ENCODE results near the gene NCAM1. TPM values are rescaled to one million over a fixed set of nuclear protein-coding genes. Genes with fewer than 3 reads are reported as not detected.

The NCAM1 gene
- total and polyA plus RNA-seq, 12 donors = 38.7 to 181 (median 111) TPM

GRCh38 chr11:113247966-113248365 lies 286.7 kb downstream of the NCAM1 start:
- Histone ChIP-seq H3K4me3 (no peak overlapping the region), H3K27me3 (no peaks in the 10 kb centered on the region), H3K36me3 (replicated peaks in 1 of 2) (no peaks in the 10 kb centered on the region), H3K27ac (no peak overlapping the region), H3K4me1 (replicated peaks in 1 of 2) (peaks cover 0 to 4% of the 10 kb centered on the region in 2 donors), H3K9me3 (replicated peaks in 1 of 3) (no peaks in the 10 kb centered on the region)
- TF ChIP-seq CTCF (IDR thresholded peaks at IDR 0.05) (no peak), POLR2A (IDR thresholded peaks at IDR 0.05) (no peak)
- WGBS, 4 donors = 88 to 93% (median 90%) methylated on average over 6 of the region's 6 CpGs
- intact Hi-C loops (cut with DNase I) = no loop called here
- DNase-seq = no peak

GRCh38 chr11:113248702-113249490 lies 287.7 kb downstream of the NCAM1 start:
- no peak overlapping the region for H3K4me3 ChIP-seq
- H3K27me3 ChIP-seq = no peaks in the 10 kb centered on the region
- peaks cover 0 to 4% of the 10 kb centered on the region in 2 donors for H3K4me1 ChIP-seq (replicated peaks in 1 of 2)
- no peaks in the 10 kb centered on the region for H3K9me3 ChIP-seq (replicated peaks in 1 of 3)
- DNase-seq = no peak
- H3K36me3 ChIP-seq (replicated peaks in 1 of 2) = no peaks in the 10 kb centered on the region
- intact Hi-C loops (cut with DNase I) = no loop called here
- TF ChIP-seq CTCF (IDR thresholded peaks at IDR 0.05) = no peak
- TF ChIP-seq POLR2A (IDR thresholded peaks at IDR 0.05) = no peak
- WGBS, 4 donors = 83 to 86% (median 85%) methylated on average over 11 of the region's 11 CpGs
- H3K27ac ChIP-seq = no peak overlapping the region

GRCh38 chr11:113249491-113249763 lies 288.2 kb downstream of the NCAM1 start:
- no peak for DNase-seq
- H3K27ac ChIP-seq = no peak overlapping the region
- no peak for TF ChIP-seq POLR2A (IDR thresholded peaks at IDR 0.05)
- TF ChIP-seq CTCF (IDR thresholded peaks at IDR 0.05) = no peak
- no peaks in the 10 kb centered on the region for H3K27me3 ChIP-seq
- no peaks in the 10 kb centered on the region for H3K9me3 ChIP-seq (replicated peaks in 1 of 3)
- no peaks in the 10 kb centered on the region for H3K36me3 ChIP-seq (replicated peaks in 1 of 2)
- intact Hi-C loops (cut with DNase I) = no loop called here
- H3K4me3 ChIP-seq = no peak overlapping the region
- WGBS, 4 donors = 38 to 46% (median 39%) methylated on average over 2 of the region's 2 CpGs
- H3K4me1 ChIP-seq (replicated peaks in 1 of 2) = peaks cover 0 to 5% of the 10 kb centered on the region in 2 donors

GRCh38 chr11:113249786-113250185 lies 288.6 kb downstream of the NCAM1 start:
- H3K9me3 ChIP-seq (replicated peaks in 1 of 3) = no peaks in the 10 kb centered on the region
- intact Hi-C loops (cut with DNase I) = no loop called here
- DNase-seq = no peak
- WGBS, 4 donors = 88 to 94% (median 90%) methylated on average over 6 of the region's 6 CpGs
- TF ChIP-seq POLR2A (IDR thresholded peaks at IDR 0.05) (no peak), CTCF (IDR thresholded peaks at IDR 0.05) (no peak)
- no peaks in the 10 kb centered on the region for H3K36me3 ChIP-seq (replicated peaks in 1 of 2)
- H3K4me1 ChIP-seq (replicated peaks in 1 of 2) = peaks cover 0 to 9% of the 10 kb centered on the region in 2 donors
- H3K4me3 ChIP-seq = no peak overlapping the region
- no peaks in the 10 kb centered on the region for H3K27me3 ChIP-seq
- no peak overlapping the region for H3K27ac ChIP-seq
